ENCODE data around the gene KMO. TPM values are rescaled to one million over a fixed set of nuclear protein-coding genes. Genes with fewer than 3 reads are reported as not detected.

KMO gene
- total and polyA plus RNA-seq, 2 of the 8 experiments (the other 6 are each of a cell fraction or from before 2014, with no cell fraction given), result not detected

- no peaks in the 10 kb centered on the region for H3K79me2 ChIP-seq (ENCODE audit: control insufficient read depth in 1 of 2, insufficient read depth in 2 of 2, low read length in 2 of 2)
- no peak for FAIRE-seq
These were observed 15.8 kb downstream of the KMO start for GRCh38 chr1:241548008-241548407.

More at GRCh38 chr1:241548008-241548407, 15.8 kb downstream of the KMO start:
- TF ChIP-seq KDM4A (IDR thresholded peaks at IDR 0.05; ENCODE audit: low read depth, low read length, severe bottlenecking) (no peak), RXRA (IDR thresholded peaks at IDR 0.05; ENCODE audit: insufficient read depth, low read depth, low read length) (no peak), JUN (IDR thresholded peaks at IDR 0.05; ENCODE audit: low read depth, low read length) (no peak), BRCA1 (IDR thresholded peaks at IDR 0.05; ENCODE audit: low read depth, low read length) (no peak), GABPA (IDR thresholded peaks at IDR 0.05; ENCODE audit: borderline replicate concordance, insufficient read depth, low read length) (no peak), SIX5 (IDR thresholded peaks at IDR 0.05; ENCODE audit: low read depth, low read length) (no peak), CHD1 (IDR thresholded peaks at IDR 0.05; ENCODE audit: low read depth, low read length) (no peak), YY1 (IDR thresholded peaks at IDR 0.05; ENCODE audit: low read depth, low read length) (no peak), EP300 (IDR thresholded peaks at IDR 0.05; ENCODE audit: borderline replicate concordance in 1 of 2, low read depth in 2 of 2, low read length in 2 of 2) (no peak), CHD2 (IDR thresholded peaks at IDR 0.05; ENCODE audit: low read length) (no peak)
- Histone ChIP-seq H3K27me3 (replicated peaks in 1 of 4; ENCODE audit: control insufficient read depth in 3 of 4, extremely low read depth in 1 of 4, insufficient read depth in 3 of 4, low read length in 3 of 4) (no peaks in the 10 kb centered on the region), H2AFZ (ENCODE audit: low read length) (no peak overlapping the region), H4K8ac (ENCODE audit: extremely low read depth, insufficient read depth, low read length) (no peak overlapping the region), H2BK5ac (ENCODE audit: low read depth, low read length) (no peak overlapping the region), H3K18ac (ENCODE audit: extremely low read depth, low read length) (no peak overlapping the region), H3K79me1 (ENCODE audit: low read depth, low read length) (no peaks in the 10 kb centered on the region), H3K14ac (ENCODE audit: insufficient read length) (no peak overlapping the region), H2BK12ac (ENCODE audit: low read depth, low read length) (no peak overlapping the region), H3K27ac (ENCODE audit: low read depth, low read length) (no peak overlapping the region), H3K4me2 (ENCODE audit: insufficient read depth in 1 of 2, low read depth in 2 of 2, low read length in 2 of 2) (no peak overlapping the region), H3K4ac (replicated peaks; ENCODE audit: insufficient read length, low read depth, low read length) (no peak overlapping the region), H4K91ac (replicated peaks; ENCODE audit: insufficient read length, low read length) (no peak overlapping the region), H2BK120ac (replicated peaks; ENCODE audit: low read depth, low read length) (no peak overlapping the region), H3K23ac (ENCODE audit: insufficient read length) (no peak overlapping the region), H3K9me3 (ENCODE audit: insufficient read depth in 2 of 2, low read depth in 1 of 2, low read length in 1 of 2) (no peaks in the 10 kb centered on the region), H3K36me3 (ENCODE audit: control insufficient read depth in 2 of 4, insufficient read depth in 4 of 4, low read length in 3 of 4) (no peaks in the 10 kb centered on the region), H3K4me1 (replicated peaks in 1 of 4; ENCODE audit: control insufficient read depth in 3 of 4, insufficient read depth in 4 of 4, low read length in 3 of 4) (no peaks in the 10 kb centered on the region), H3K23me2 (ENCODE audit: low read depth, low read length) (no peaks in the 10 kb centered on the region), H3K9ac (replicated peaks in 1 of 4; ENCODE audit: extremely low read depth in 1 of 4, low read depth in 3 of 4, low read length in 3 of 4) (no peak overlapping the region), H2BK15ac (ENCODE audit: low read length) (no peak overlapping the region), H2AK5ac (ENCODE audit: low read depth, low read length) (no peak overlapping the region), H4K20me1 (replicated peaks in 1 of 2; ENCODE audit: control insufficient read depth in 1 of 2, insufficient read depth in 2 of 2, low read length in 2 of 2) (no peaks in the 10 kb centered on the region), H2BK20ac (ENCODE audit: low read length) (no peak overlapping the region), H3K56ac (replicated peaks; ENCODE audit: insufficient read length, low read depth, low read length) (no peak overlapping the region), H4K5ac (ENCODE audit: insufficient read length, low read depth, low read length) (no peak overlapping the region), H3K4me3 (ENCODE audit: extremely low read depth in 1 of 4, insufficient read depth in 2 of 4, low read depth in 3 of 4, low read length in 4 of 4) (no peak overlapping the region)
- WGBS, 2 experiments (ENCODE audit: extremely low coverage in 1 of 2, insufficient coverage in 1 of 2, insufficient read length in 1 of 2, insufficient replicate concordance in 2 of 2, low coverage in 1 of 2, low lambda C conversion rate in 2 of 2, missing lambda C conversion rate in 1 of 2), result 44% methylated on average over 2 of the region's 2 CpGs; no CpG with 5 or more reads in 1 of the 2 experiments
- CTCF ChIA-PET (ENCODE audit: partially characterized antibody), result no interaction called here
- DNase-seq (ENCODE audit: low read depth in 1 of 2, low spot score in 2 of 2), result no peak
- POLR2A ChIA-PET (ENCODE audit: partially characterized antibody), result no interaction called here
